Lower leg skin (tissue), 3 donors: ENCODE measurements around the gene DOCK1.

Experiments used
- POLR2A ChIP-seq, 2 donors: fragments of 450-650 bp; IDR thresholded peaks; one replicate each; pipeline ENCODE4 v1.6.1; 2016 to 2017; ENCODE audit warnings: antibody characterized with exemption in 2 of 2, mild to moderate bottlenecking in 1 of 2, moderate library complexity in 1 of 2
- TF ChIP-seq, protein P1 (sequence below), 3 donors: fragments of 450-650 bp; IDR thresholded peaks; one replicate each; pipeline ENCODE4 v1.5.1; 2016; ENCODE audit warnings: antibody characterized with exemption in 3 of 3, mild to moderate bottlenecking in 3 of 3, moderate library complexity in 2 of 3

DNA sequence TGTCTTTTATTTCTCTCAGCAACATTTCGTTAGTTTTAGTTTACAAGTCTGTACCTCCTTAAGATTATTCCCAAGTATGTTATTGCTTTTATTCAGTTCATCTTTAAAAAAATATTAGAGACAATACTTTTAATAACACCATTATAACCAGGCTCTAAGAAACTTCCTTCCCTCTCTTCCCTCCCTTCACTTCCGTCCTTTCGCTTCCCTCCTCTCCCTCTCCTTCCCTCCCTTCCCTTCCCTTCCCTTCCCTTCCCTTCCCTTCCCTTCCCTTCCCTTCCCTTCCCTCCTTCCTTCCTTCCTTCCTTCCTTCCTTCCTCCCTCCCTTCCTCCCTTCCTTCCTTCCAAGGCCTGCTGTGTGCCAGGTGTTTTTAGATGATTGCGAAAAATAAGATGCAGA, 58.1 kb downstream of the DOCK1 start:
- TF ChIP-seq, protein P1, sequence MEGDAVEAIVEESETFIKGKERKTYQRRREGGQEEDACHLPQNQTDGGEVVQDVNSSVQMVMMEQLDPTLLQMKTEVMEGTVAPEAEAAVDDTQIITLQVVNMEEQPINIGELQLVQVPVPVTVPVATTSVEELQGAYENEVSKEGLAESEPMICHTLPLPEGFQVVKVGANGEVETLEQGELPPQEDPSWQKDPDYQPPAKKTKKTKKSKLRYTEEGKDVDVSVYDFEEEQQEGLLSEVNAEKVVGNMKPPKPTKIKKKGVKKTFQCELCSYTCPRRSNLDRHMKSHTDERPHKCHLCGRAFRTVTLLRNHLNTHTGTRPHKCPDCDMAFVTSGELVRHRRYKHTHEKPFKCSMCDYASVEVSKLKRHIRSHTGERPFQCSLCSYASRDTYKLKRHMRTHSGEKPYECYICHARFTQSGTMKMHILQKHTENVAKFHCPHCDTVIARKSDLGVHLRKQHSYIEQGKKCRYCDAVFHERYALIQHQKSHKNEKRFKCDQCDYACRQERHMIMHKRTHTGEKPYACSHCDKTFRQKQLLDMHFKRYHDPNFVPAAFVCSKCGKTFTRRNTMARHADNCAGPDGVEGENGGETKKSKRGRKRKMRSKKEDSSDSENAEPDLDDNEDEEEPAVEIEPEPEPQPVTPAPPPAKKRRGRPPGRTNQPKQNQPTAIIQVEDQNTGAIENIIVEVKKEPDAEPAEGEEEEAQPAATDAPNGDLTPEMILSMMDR (IDR thresholded peaks at IDR 0.05) = no peak
- TF ChIP-seq POLR2A (IDR thresholded peaks at IDR 0.05) = no peak
